BE2C (cell line): ENCODE results near the gene NUDT19.
A peak's percentile ranks its signal among the peaks of the same experiment; 100 is the strongest.

Source experiments
- DNase-seq: peaks from one replicate; pipeline ENCODE4 v3.0.0-alpha.2; 2020
- H3K27me3 ChIP-seq: fragments of 250-450 bp; sonication (Bioruptor Pico); 2 replicates; pipeline ENCODE4 v1.5.1; 2020; ENCODE audit warnings: mild to moderate bottlenecking
- H3K36me3 ChIP-seq: fragments of 250-450 bp; sonication (Bioruptor Pico); 2 replicates; pipeline ENCODE4 v1.5.1; 2020; ENCODE audit warnings: mild to moderate bottlenecking
- H3K4me1 ChIP-seq: fragments of 250-450 bp; sonication (Bioruptor Pico); 2 replicates; pipeline ENCODE4 v1.5.1; 2020
- H3K4me3 ChIP-seq: 2 replicates; pipeline ENCODE4 v1.5.1; 2011; ENCODE audit warnings: low read depth, low read length
- H3K9me3 ChIP-seq: fragments of 250-450 bp; sonication (Bioruptor Pico); 2 replicates; pipeline ENCODE4 v1.5.1; 2020
- TF ChIP-seq, protein P1 (sequence below): IDR thresholded peaks from 2 replicates; pipeline ENCODE4 v1.5.1; 2012; ENCODE audit warnings: mild to moderate bottlenecking, low read depth, low read length

The NUDT19 gene

DNA sequence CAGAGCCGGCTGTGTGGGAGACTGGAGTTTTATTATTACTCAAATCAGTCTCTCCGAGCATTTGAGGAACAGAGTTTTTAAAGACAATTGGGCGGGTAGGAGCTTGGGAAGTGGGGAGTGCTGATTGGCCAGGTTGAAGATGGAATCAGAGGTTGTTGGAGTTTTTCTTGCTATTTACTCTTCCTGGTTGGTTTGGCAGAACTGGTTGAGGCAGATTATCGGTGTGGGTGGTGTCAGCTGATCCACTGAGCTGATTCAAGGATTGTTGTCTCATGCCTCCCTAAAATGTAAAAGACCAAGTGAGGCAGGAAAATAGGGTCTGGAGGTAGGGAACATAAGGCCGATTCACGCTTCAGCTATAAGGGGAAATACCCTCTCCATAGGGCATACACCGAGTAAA, 26.7 kb downstream of the NUDT19 start:
- Histone ChIP-seq H3K9me3 (no peaks in the 10 kb centered on the region), H3K36me3 (no peaks in the 10 kb centered on the region; the same call in 1 of the 2 replicates), H3K27me3 (no peaks in the 10 kb centered on the region), H3K4me3 (no peak overlapping the region), H3K4me1 (no peaks in the 10 kb centered on the region)
- DNase-seq = no peak
- TF ChIP-seq, protein P1, sequence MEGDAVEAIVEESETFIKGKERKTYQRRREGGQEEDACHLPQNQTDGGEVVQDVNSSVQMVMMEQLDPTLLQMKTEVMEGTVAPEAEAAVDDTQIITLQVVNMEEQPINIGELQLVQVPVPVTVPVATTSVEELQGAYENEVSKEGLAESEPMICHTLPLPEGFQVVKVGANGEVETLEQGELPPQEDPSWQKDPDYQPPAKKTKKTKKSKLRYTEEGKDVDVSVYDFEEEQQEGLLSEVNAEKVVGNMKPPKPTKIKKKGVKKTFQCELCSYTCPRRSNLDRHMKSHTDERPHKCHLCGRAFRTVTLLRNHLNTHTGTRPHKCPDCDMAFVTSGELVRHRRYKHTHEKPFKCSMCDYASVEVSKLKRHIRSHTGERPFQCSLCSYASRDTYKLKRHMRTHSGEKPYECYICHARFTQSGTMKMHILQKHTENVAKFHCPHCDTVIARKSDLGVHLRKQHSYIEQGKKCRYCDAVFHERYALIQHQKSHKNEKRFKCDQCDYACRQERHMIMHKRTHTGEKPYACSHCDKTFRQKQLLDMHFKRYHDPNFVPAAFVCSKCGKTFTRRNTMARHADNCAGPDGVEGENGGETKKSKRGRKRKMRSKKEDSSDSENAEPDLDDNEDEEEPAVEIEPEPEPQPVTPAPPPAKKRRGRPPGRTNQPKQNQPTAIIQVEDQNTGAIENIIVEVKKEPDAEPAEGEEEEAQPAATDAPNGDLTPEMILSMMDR = no peak

DNA sequence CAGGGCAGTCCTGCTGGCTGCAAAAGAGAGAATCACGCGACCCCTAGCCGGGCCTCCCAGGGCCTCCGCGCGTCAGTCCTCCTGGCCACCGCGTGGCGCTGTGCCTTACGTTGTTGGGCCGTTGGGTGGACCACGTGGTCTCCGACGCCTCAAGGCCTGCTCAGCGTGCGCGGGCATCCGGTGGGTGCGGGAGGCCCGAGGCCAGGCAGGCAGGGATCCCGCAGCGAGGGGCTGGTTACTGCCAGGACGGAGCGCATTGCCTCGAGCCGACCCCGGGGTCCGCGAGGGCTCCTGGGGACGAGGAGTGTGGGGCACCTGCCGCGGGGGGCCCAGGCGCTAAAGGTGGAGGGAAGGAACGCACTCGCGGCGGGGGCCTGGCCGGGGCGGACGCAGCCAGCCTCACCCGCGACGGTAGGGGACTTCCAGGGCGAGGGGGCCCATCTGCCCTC, 28.0 kb downstream of the NUDT19 start, which contains the start of gene TDRD12:
Gene TDRD12 (plus strand): TSS at position 157 of the 449 bp plus-strand sequence. CDS start 306 bp downstream, outside the sequence.
- no peak within 1 kb of the TSS for H3K4me3 ChIP-seq
- peak; percentile 17 for DNase-seq
- no peaks in the 10 kb centered on the region for H3K36me3 ChIP-seq
- TF ChIP-seq, protein P1 = no peak
- no peaks in the 10 kb centered on the region for H3K27me3 ChIP-seq
- no peaks in the 10 kb centered on the region for H3K4me1 ChIP-seq
- H3K9me3 ChIP-seq = no peaks in the 10 kb centered on the region

DNA sequence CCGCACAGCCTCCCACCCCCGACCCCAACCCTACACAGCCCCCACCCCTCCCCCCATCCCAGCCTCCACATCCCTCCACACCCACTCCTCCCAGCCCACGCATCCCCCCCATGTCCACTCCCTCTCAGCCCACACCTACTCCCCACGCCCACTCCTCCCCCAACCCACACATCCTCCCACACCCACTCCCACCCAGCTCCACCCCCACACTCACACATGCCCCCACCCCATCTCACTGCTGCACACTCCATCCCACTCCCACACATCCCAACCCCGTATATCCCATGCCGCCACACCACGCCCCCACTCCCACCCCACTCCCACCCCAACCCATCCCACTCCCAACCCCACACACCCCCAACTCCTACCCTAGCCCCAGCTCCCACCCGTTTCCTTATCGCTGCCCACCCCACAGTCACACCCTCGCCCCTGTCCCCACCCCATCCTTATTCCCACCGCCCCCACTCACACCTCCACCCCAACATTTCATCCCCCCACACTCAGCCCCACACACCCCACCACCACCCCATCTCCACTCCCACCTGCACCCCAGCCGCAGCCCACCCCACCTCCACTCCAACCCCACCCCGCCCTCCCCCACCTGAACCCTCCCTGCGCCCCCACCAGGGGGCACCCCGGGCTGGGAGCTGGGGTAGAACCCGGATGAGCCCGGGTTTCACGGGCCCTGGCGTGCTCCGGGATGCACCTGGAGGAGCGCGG, 28.8 kb downstream of the NUDT19 start:
- no peaks in the 10 kb centered on the region for H3K9me3 ChIP-seq
- TF ChIP-seq, protein P1 = no peak
- H3K4me1 ChIP-seq = no peaks in the 10 kb centered on the region
- no peak overlapping the region for H3K4me3 ChIP-seq
- H3K27me3 ChIP-seq = no peaks in the 10 kb centered on the region
- DNase-seq = no peak
- H3K36me3 ChIP-seq = no peaks in the 10 kb centered on the region

DNA sequence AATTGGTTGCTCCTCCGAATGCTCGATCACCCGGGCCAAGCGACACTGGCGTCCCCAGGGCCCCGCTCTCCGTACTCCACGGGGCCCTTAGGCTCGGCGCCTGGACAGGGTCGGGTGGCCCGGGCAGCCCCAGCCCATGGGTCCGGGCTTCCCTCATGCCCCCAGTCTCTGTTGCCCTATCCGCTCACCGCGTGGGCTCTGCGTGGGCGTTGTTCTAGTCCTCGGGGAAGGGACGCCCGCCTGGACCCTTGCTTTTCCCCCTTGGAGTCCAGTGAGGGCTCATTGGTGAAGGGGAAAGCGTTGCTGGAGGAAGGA, 29.3 kb downstream of the NUDT19 start:
- no peak for DNase-seq
- no peaks in the 10 kb centered on the region for H3K4me1 ChIP-seq
- H3K36me3 ChIP-seq = no peaks in the 10 kb centered on the region
- TF ChIP-seq, protein P1 = no peak
- no peaks in the 10 kb centered on the region for H3K9me3 ChIP-seq
- H3K27me3 ChIP-seq = no peaks in the 10 kb centered on the region
- H3K4me3 ChIP-seq = no peak overlapping the region

DNA sequence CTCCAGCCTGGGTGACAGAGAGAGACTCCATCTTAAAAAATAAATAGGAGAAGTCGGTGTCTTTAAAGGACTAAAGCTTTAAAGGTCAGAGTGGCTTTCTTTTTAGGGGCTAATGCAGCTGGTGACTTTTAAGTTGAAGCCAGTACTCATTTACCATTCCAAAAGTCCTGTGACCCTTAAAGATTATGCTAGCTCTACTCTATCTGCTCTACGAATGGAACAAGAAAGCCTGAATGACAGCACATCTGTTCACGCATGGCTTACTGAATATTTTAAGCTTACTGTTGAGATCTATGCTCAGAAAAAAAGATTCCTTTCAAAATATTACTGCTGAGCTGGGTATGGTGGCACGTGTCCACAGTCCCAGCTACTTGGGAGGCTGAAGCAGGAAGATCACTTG, 44.3 kb downstream of the NUDT19 start:
- DNase-seq = no peak
- TF ChIP-seq, protein P1 = no peak
- Histone ChIP-seq H3K36me3 (no peaks in the 10 kb centered on the region), H3K4me3 (no peak overlapping the region), H3K4me1 (no peaks in the 10 kb centered on the region), H3K9me3 (no peaks in the 10 kb centered on the region), H3K27me3 (0 out of 2 replicates have a peak, but pooled peaks cover 3% of the 10 kb centered on the region)

DNA sequence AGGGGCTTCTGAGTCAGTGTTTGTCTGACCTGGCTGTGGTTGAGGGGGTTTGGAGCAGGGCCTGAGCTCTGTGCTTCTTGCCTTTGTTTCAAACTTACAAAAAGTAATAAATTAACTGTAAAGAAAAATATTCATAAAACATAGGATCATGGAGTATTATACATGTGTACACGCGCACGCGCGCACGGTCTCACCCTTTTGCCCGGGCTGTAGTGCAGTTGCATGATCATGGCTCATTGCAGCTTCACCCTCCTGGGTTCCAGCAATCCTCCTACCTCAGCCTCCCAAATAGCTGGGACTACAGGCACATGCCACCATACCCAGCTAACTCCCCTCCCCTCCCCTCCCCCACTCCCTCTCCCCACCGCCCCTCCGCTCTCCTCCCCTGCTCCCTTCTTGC, 51.4 kb downstream of the NUDT19 start:
- TF ChIP-seq, protein P1 = no peak
- no peaks in the 10 kb centered on the region for H3K9me3 ChIP-seq
- H3K4me1 ChIP-seq = no peaks in the 10 kb centered on the region
- no peak for DNase-seq
- no peaks in the 10 kb centered on the region for H3K27me3 ChIP-seq
- no peaks in the 10 kb centered on the region for H3K36me3 ChIP-seq
- H3K4me3 ChIP-seq = no peak overlapping the region
